ENCODE data around the gene C3orf22. TPM values are rescaled to one million over a fixed set of nuclear protein-coding genes. Genes with fewer than 3 reads are reported as not detected.
A peak's percentile ranks its signal among the peaks of the same experiment; 100 is the strongest.

Gene C3orf22
- total RNA-seq, 1 donor, result not detected

GRCh38 chr3:126548556-126549466 is 9.9 kb downstream of the C3orf22 start:
- Histone ChIP-seq H4K20me1 (ENCODE audit: insufficient read depth, low read length) (no peaks in the 10 kb centered on the region), H3K4me2 (ENCODE audit: insufficient read depth, low read length) (no peak overlapping the region), H3K79me2 (ENCODE audit: insufficient read depth, low read length) (no peaks in the 10 kb centered on the region), H3K27me3 (ENCODE audit: insufficient read depth, low read length) (peaks cover 26% of the 10 kb centered on the region), H2AFZ (ENCODE audit: low read length) (no peak overlapping the region), H3K27ac (ENCODE audit: low read depth, low read length) (no peak overlapping the region), H3K36me3 (ENCODE audit: insufficient read depth, low read length) (no peaks in the 10 kb centered on the region), H3K9me3 (ENCODE audit: low read depth, low read length) (no peaks in the 10 kb centered on the region), H3K4me1 (ENCODE audit: insufficient read depth, low read length) (no peaks in the 10 kb centered on the region), H3K4me3 (ENCODE audit: insufficient read depth, low read length) (no peak overlapping the region)
- TF ChIP-seq CTCF (IDR thresholded peaks at IDR 0.05; ENCODE audit: extremely low read depth, low read depth, low read length), result no peak
- DNase-seq (ENCODE audit: insufficient read length, low spot score, missing footprints), result peak; percentile 62

GRCh38 chr3:126547721-126548120 is 11.0 kb downstream of the C3orf22 start:
- H3K9me3 ChIP-seq (ENCODE audit: low read depth, low read length), result no peaks in the 10 kb centered on the region
- H3K4me3 ChIP-seq (ENCODE audit: insufficient read depth, low read length), result no peak overlapping the region
- no peak overlapping the region for H3K4me2 ChIP-seq (ENCODE audit: insufficient read depth, low read length)
- no peaks in the 10 kb centered on the region for H3K4me1 ChIP-seq (ENCODE audit: insufficient read depth, low read length)
- DNase-seq (ENCODE audit: insufficient read length, low spot score, missing footprints), result peak; percentile 61
- no peak overlapping the region for H2AFZ ChIP-seq (ENCODE audit: low read length)
- peaks cover 26% of the 10 kb centered on the region for H3K27me3 ChIP-seq (ENCODE audit: insufficient read depth, low read length)
- H4K20me1 ChIP-seq (ENCODE audit: insufficient read depth, low read length), result no peaks in the 10 kb centered on the region
- no peak for TF ChIP-seq CTCF (IDR thresholded peaks at IDR 0.05; ENCODE audit: extremely low read depth, low read depth, low read length)
- H3K36me3 ChIP-seq (ENCODE audit: insufficient read depth, low read length), result no peaks in the 10 kb centered on the region
- no peak overlapping the region for H3K27ac ChIP-seq (ENCODE audit: low read depth, low read length)
- H3K79me2 ChIP-seq (ENCODE audit: insufficient read depth, low read length), result no peaks in the 10 kb centered on the region

- Histone ChIP-seq H3K9me3 (ENCODE audit: low read depth, low read length) (no peaks in the 10 kb centered on the region), H3K4me2 (ENCODE audit: insufficient read depth, low read length) (no peak overlapping the region), H3K36me3 (ENCODE audit: insufficient read depth, low read length) (no peaks in the 10 kb centered on the region), H3K27ac (ENCODE audit: low read depth, low read length) (no peak overlapping the region), H2AFZ (ENCODE audit: low read length) (no peak overlapping the region), H3K4me1 (ENCODE audit: insufficient read depth, low read length) (no peaks in the 10 kb centered on the region), H3K79me2 (ENCODE audit: insufficient read depth, low read length) (no peaks in the 10 kb centered on the region), H3K4me3 (ENCODE audit: insufficient read depth, low read length) (no peak overlapping the region), H3K27me3 (ENCODE audit: insufficient read depth, low read length) (peaks cover 20% of the 10 kb centered on the region), H4K20me1 (ENCODE audit: insufficient read depth, low read length) (no peaks in the 10 kb centered on the region)
- TF ChIP-seq CTCF (IDR thresholded peaks at IDR 0.05; ENCODE audit: extremely low read depth, low read depth, low read length), result no peak
- peak; percentile 61 for DNase-seq (ENCODE audit: insufficient read length, low spot score, missing footprints)
These were observed 12.0 kb downstream of the C3orf22 start for GRCh38 chr3:126546549-126547239.

GRCh38 chr3:126546013-126546412 is 12.7 kb downstream of the C3orf22 start:
- H3K36me3 ChIP-seq (ENCODE audit: insufficient read depth, low read length), result no peaks in the 10 kb centered on the region
- peaks cover 3% of the 10 kb centered on the region for H3K4me1 ChIP-seq (ENCODE audit: insufficient read depth, low read length)
- H3K27ac ChIP-seq (ENCODE audit: low read depth, low read length), result no peak overlapping the region

More at GRCh38 chr3:126546013-126546412, 12.7 kb downstream of the C3orf22 start:
- no peaks in the 10 kb centered on the region for H4K20me1 ChIP-seq (ENCODE audit: insufficient read depth, low read length)
- H3K27me3 ChIP-seq (ENCODE audit: insufficient read depth, low read length), result peaks cover 20% of the 10 kb centered on the region
- no peaks in the 10 kb centered on the region for H3K79me2 ChIP-seq (ENCODE audit: insufficient read depth, low read length)
- H3K4me2 ChIP-seq (ENCODE audit: insufficient read depth, low read length), result no peak overlapping the region
- DNase-seq (ENCODE audit: insufficient read length, low spot score, missing footprints), result peak; percentile 49
- H2AFZ ChIP-seq (ENCODE audit: low read length), result no peak overlapping the region
- H3K4me3 ChIP-seq (ENCODE audit: insufficient read depth, low read length), result no peak overlapping the region
- TF ChIP-seq CTCF (IDR thresholded peaks at IDR 0.05; ENCODE audit: extremely low read depth, low read depth, low read length), result no peak
- H3K9me3 ChIP-seq (ENCODE audit: low read depth, low read length), result no peaks in the 10 kb centered on the region
